ENCODE measurements around the gene CERS6. TPM values are rescaled to one million over a fixed set of nuclear protein-coding genes. Genes with fewer than 3 reads are reported as not detected.

CERS6 gene
- total RNA-seq, 1 donor from 2014 or later = 58.6 TPM

GRCh38 chr2:168552450-168552856 is 96.4 kb downstream of the CERS6 start:
- DNase-seq (ENCODE audit: low spot score) = no peak
- intact Hi-C loops (cut with DNase I) = no loop called here

GRCh38 chr2:168555283-168555682 is 99.2 kb downstream of the CERS6 start:
- intact Hi-C loops (cut with DNase I) = no loop called here
- DNase-seq (ENCODE audit: low spot score) = no peak

GRCh38 chr2:168559187-168559586 is 103.1 kb downstream of the CERS6 start:
- no peak for DNase-seq (ENCODE audit: low spot score)
- intact Hi-C loops (cut with DNase I) = no loop called here

GRCh38 chr2:168560817-168561499 is 104.9 kb downstream of the CERS6 start:
- DNase-seq (ENCODE audit: low spot score) = no peak
- intact Hi-C loops (cut with DNase I) = loop anchor here (5.0 kb wide), 1 partner anchor 66 kb away; no protein-coding TSS in a partner anchor

- no peak for DNase-seq (ENCODE audit: low spot score)
- intact Hi-C loops (cut with DNase I) = loop anchor here (5.0 kb wide), 1 partner anchor 65 kb away; no protein-coding TSS in a partner anchor
Observed at GRCh38 chr2:168561991-168562390, 105.9 kb downstream of the CERS6 start.

- no peak for DNase-seq (ENCODE audit: low spot score)
- intact Hi-C loops (cut with DNase I) = loop anchor here (5.0 kb wide), 1 partner anchor 64 kb away; no protein-coding TSS in a partner anchor
Observed at GRCh38 chr2:168562971-168563370, 106.9 kb downstream of the CERS6 start.

GRCh38 chr2:168564641-168565040 is 108.6 kb downstream of the CERS6 start:
- no peak for DNase-seq (ENCODE audit: low spot score)
- intact Hi-C loops (cut with DNase I) = loop anchor here (5.0 kb wide), 1 partner anchor 63 kb away; no protein-coding TSS in a partner anchor

- intact Hi-C loops (cut with DNase I) = no loop called here
- no peak for DNase-seq (ENCODE audit: low spot score)
Observed at GRCh38 chr2:168565112-168565511, 109.0 kb downstream of the CERS6 start.

- no peak for DNase-seq (ENCODE audit: low spot score)
- intact Hi-C loops (cut with DNase I) = no loop called here
Observed at GRCh38 chr2:168565512-168565911, 109.4 kb downstream of the CERS6 start.

- intact Hi-C loops (cut with DNase I) = no loop called here
- no peak for DNase-seq (ENCODE audit: low spot score)
Observed at GRCh38 chr2:168566974-168567665, 111.0 kb downstream of the CERS6 start.

- no peak for DNase-seq (ENCODE audit: low spot score)
- intact Hi-C loops (cut with DNase I) = no loop called here
Observed at GRCh38 chr2:168567836-168568235, 111.8 kb downstream of the CERS6 start.

GRCh38 chr2:168568476-168569267 is 112.6 kb downstream of the CERS6 start:
- DNase-seq (ENCODE audit: low spot score) = no peak
- intact Hi-C loops (cut with DNase I) = no loop called here

- DNase-seq (ENCODE audit: low spot score) = no peak
- intact Hi-C loops (cut with DNase I) = no loop called here
Observed at GRCh38 chr2:168571061-168571460, 115.0 kb downstream of the CERS6 start.

GRCh38 chr2:168573128-168573903 is 117.2 kb downstream of the CERS6 start:
- no peak for DNase-seq (ENCODE audit: low spot score)
- intact Hi-C loops (cut with DNase I) = no loop called here

- no peak for DNase-seq (ENCODE audit: low spot score)
- intact Hi-C loops (cut with DNase I) = no loop called here
Observed at GRCh38 chr2:168574856-168575630, 119.0 kb downstream of the CERS6 start.

GRCh38 chr2:168577885-168578284 is 121.8 kb downstream of the CERS6 start:
- intact Hi-C loops (cut with DNase I) = no loop called here
- DNase-seq (ENCODE audit: low spot score) = no peak

GRCh38 chr2:168583064-168583709 is 127.1 kb downstream of the CERS6 start:
- DNase-seq (ENCODE audit: low spot score) = no peak
- intact Hi-C loops (cut with DNase I) = no loop called here

All from cardiac septum (tissue), 1 donor.